Natural killer cell (primary cell): ENCODE results near the gene DTX2. TPM values are rescaled to one million over a fixed set of nuclear protein-coding genes. Genes with fewer than 3 reads are reported as not detected.
A peak's percentile ranks its signal among the peaks of the same experiment; 100 is the strongest.
"Not testable (repeated sequence)": the region's sequence is repeated elsewhere in the genome, so short reads cannot be mapped to it uniquely, and the experiment has no call there.

Experiments
- ATAC-seq, 3 donors: fragments of 150-1000 bp in 2 of 3; fragments of 200-7000 bp in 1 of 3; cut with Tn5 transposase; 1 replicate in 1 of 3; 2 replicates in 2 of 3; pipeline ENCODE4 v1.10.0; 2021; ENCODE audit warnings: mild to moderate bottlenecking in 2 of 3, moderate library complexity in 2 of 3
- DNase-seq, 2 donors: peaks; one replicate each; pipeline versions ENCODE4 v3.0.0 to v3.0.0-alpha.2; 2013 to 2021; ENCODE audit warnings: mixed read lengths in 1 of 2
- H3K27ac ChIP-seq: one replicate; pipeline ENCODE4 v1.5.1; 2013; ENCODE audit warnings: mild to moderate bottlenecking, low read length
- H3K27me3 ChIP-seq: one replicate; pipeline ENCODE4 v1.6.1; 2013; ENCODE audit warnings: low read length; ENCODE audit not compliant: control insufficient read depth, insufficient read depth
- H3K36me3 ChIP-seq: one replicate; pipeline ENCODE4 v1.6.1; 2013; ENCODE audit warnings: low read length; ENCODE audit not compliant: control insufficient read depth, insufficient read depth
- H3K4me1 ChIP-seq: one replicate; pipeline ENCODE4 v1.6.1; 2013; ENCODE audit warnings: low read length; ENCODE audit not compliant: control insufficient read depth, insufficient read depth
- H3K4me3 ChIP-seq: one replicate; pipeline ENCODE4 v1.5.1; 2013; ENCODE audit warnings: low read length
- H3K9me3 ChIP-seq: one replicate; pipeline ENCODE4 v1.6.1; 2013; ENCODE audit warnings: low read length; ENCODE audit not compliant: control insufficient read depth, insufficient read depth
- H3K27ac Mint-ChIP-seq, 2 donors: one replicate each; pipeline ENCODE4 v1.8.0; 2022; ENCODE audit warnings: mild to moderate bottlenecking in 2 of 2, mixed read lengths in 2 of 2, moderate library complexity in 1 of 2
- H3K27me3 Mint-ChIP-seq, 2 donors: one replicate each; pipeline ENCODE4 v1.8.0; 2022; ENCODE audit warnings: low read depth in 2 of 2, mixed read lengths in 2 of 2
- H3K36me3 Mint-ChIP-seq: one replicate; pipeline ENCODE4 v1.8.0; 2022; ENCODE audit warnings: mixed read lengths
- H3K4me1 Mint-ChIP-seq, 2 donors: one replicate each; pipeline ENCODE4 v1.8.0; 2022; ENCODE audit warnings: mixed read lengths in 2 of 2
- H3K4me3 Mint-ChIP-seq: one replicate; pipeline ENCODE4 v1.8.0; 2022; ENCODE audit warnings: mild to moderate bottlenecking, moderate library complexity, mixed read lengths
- H3K9me3 Mint-ChIP-seq, 2 donors: one replicate each; pipeline ENCODE4 v1.8.0; 2022; ENCODE audit warnings: mixed read lengths in 2 of 2
- WGBS: methylation state at CpG from one replicate; pipeline ENCODE4 v1.1.7; 2013; ENCODE audit warnings: missing lambda C conversion rate; ENCODE audit not compliant: insufficient coverage; 5-methylcytosine and 5-hydroxymethylcytosine counted together
- intact Hi-C: fragments of 100-400 bp; cut with micrococcal nuclease; formaldehyde crosslinking; loops from one replicate; pipeline ENCODE4 v1.14.2; 2022
- total RNA-seq, 4 donors: library from RNA; stranded (reverse); fragments of 120-200 nt in 1 of 4; gene quantifications; one replicate each; pipeline versions ENCODE4 v1.2.3 to v1.2.4, GENCODE V29; 2013 to 2022
- TF ChIP-seq, protein P1 (sequence below): fragments of 200-600 bp; IDR thresholded peaks from one replicate; pipeline ENCODE4 v1.8.0; 2022; ENCODE audit warnings: antibody characterized with exemption

The DTX2 gene
- total RNA-seq = 10 to 100 TPM; 32.3 to 48.3 (median 40.5) TPM
- 11.8 TPM for total RNA-seq (2013)

DNA sequence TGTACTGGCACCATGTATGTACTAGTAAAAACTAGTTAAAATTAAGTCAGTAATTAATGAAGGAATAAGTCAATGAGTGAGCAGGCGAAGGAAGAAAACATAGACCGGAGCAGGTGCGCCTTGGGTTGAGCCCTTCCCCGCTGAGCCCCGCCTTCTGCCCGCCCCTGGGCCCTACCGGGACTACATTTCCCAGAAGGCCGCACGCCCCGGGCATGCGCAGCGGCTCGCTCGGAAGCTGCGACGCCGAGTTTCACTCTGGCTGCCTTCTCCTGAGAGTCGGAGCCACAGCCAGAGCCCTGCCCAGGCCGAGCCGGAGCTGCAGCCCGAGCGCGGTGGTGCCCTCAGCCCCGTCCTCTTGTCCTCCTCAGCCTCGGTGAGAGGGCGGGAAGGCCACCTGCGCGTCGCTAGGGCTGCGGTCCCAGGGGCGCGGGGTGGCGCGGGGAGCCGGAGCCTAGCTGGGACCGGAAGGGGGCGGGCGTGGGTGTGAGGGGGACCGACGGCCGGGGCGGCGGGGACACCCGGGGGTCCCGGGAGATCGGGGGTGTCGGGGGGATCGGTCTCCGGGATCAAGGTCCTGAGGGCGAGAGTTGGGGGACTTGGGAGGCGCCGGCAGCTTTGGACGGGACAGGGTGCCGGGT is at the start of gene DTX2:
Gene DTX2, plus strand, starts transcription at position 246 of the 638 bp plus-strand sequence. CDS start 18,801 bp downstream, outside the sequence.
- H3K4me1 ChIP-seq, H3K27me3 ChIP-seq, H3K9me3 ChIP-seq, H3K36me3 ChIP-seq, H3K27ac ChIP-seq, H3K27me3 Mint-ChIP-seq, H3K9me3 Mint-ChIP-seq, H3K4me1 Mint-ChIP-seq, H3K27ac Mint-ChIP-seq, intact Hi-C loops, H3K36me3 Mint-ChIP-seq: not testable (repeated sequence)
- ATAC-seq (peak; percentile 97 to 98 (median 98)), DNase-seq (peak in 1 of 2 donors; percentile 55)
- peak within 1 kb of the TSS; percentile 27 for H3K4me3 ChIP-seq
- peak within 1 kb of the TSS; percentile 72 for H3K4me3 Mint-ChIP-seq
- no CpG with 5 or more reads among the region's 54 CpGs for WGBS

DNA sequence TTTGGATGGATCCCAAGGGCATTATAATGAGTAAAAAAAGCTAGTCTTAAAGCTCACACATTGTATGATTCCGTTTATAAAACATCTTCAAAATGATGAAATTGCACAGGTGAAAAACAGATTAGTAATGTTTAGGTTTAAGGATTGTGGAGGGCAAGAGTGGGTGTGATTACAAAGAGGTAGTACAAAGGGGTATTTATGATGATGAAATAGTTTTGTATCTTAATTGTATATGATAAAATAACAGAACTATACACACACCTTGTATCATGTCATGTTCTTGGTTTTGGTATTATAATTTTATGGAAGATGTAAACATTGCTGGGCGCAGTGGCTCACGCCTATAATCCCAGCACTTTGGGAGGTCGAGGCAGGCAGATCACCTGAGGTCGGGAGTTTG is 49.3 kb upstream of the DTX2 start:
- Mint-ChIP-seq H3K4me3 (no peak overlapping the region), H3K36me3 (no peaks in the 10 kb centered on the region), H3K9me3 (no peaks in the 10 kb centered on the region), H3K4me1 (no peaks in the 10 kb centered on the region), H3K27ac (no peak overlapping the region), H3K27me3 (peaks cover 0 to 5% of the 10 kb centered on the region in 2 donors)
- H3K27me3 ChIP-seq = no peaks in the 10 kb centered on the region
- H3K9me3 ChIP-seq = no peaks in the 10 kb centered on the region
- no peak for ATAC-seq
- H3K4me1 ChIP-seq = no peaks in the 10 kb centered on the region
- no peaks in the 10 kb centered on the region for H3K36me3 ChIP-seq
- WGBS = 85% methylated on average over 1 of the region's 5 CpGs
- intact Hi-C loops = no loop called here
- no peak for DNase-seq
- H3K27ac ChIP-seq = no peak overlapping the region
- no peak overlapping the region for H3K4me3 ChIP-seq
- TF ChIP-seq, protein P1, sequence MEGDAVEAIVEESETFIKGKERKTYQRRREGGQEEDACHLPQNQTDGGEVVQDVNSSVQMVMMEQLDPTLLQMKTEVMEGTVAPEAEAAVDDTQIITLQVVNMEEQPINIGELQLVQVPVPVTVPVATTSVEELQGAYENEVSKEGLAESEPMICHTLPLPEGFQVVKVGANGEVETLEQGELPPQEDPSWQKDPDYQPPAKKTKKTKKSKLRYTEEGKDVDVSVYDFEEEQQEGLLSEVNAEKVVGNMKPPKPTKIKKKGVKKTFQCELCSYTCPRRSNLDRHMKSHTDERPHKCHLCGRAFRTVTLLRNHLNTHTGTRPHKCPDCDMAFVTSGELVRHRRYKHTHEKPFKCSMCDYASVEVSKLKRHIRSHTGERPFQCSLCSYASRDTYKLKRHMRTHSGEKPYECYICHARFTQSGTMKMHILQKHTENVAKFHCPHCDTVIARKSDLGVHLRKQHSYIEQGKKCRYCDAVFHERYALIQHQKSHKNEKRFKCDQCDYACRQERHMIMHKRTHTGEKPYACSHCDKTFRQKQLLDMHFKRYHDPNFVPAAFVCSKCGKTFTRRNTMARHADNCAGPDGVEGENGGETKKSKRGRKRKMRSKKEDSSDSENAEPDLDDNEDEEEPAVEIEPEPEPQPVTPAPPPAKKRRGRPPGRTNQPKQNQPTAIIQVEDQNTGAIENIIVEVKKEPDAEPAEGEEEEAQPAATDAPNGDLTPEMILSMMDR = no peak

DNA sequence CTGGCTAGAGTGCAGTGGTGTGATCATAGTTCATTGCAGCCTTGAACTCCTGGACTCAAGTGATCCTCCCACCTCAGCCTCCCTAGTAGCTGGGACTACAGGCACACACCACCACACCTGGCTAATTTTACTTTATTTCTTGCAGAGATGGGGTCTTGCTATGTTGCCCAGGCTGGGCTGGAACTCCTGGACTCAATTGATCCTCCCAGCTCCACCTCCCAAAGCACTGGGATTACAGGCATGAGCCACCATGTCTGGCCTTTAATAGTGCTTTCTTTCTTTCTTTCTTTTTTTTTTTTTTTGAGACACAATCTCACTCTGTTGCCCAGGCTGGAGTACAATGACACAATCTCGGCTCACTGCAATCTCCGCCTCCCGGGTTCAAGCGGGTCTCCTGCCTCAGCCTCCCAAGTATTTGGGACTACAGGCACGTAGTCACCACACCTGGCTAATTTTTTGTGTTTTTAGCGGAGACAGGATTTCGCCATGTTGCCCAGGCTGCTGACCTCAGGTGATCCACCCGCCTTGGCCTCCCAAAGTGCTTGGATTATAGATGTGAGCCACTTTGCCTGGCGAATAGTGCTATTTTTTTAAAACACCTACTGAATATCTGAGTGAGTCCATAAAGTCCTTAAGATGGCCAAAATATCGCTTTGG is 43.7 kb upstream of the DTX2 start:
- not testable (repeated sequence) for ATAC-seq

DNA sequence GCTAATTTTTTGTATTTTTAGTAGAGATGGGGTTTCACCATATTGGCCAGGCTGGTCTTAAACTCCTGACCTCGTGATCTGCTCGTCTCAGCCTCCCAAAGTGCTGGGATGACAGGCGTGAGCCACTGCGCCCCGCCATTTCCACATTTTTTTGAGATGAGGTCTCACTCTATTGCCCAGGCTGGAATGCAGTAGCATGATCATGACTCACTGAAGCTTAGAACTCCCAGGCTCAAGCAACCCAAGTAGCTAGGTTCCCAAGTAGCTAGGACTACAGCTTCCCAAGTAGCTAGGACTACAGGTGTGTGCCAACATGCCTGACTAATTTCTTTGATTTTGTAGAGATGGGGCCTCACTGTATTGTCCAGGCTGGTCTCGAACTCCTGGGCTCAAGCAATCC is 40.4 kb upstream of the DTX2 start:
- H3K4me3 Mint-ChIP-seq, DNase-seq, H3K27ac Mint-ChIP-seq, intact Hi-C loops, H3K27ac ChIP-seq, H3K36me3 Mint-ChIP-seq, H3K36me3 ChIP-seq, ATAC-seq, H3K27me3 ChIP-seq, H3K4me3 ChIP-seq, H3K9me3 ChIP-seq, H3K9me3 Mint-ChIP-seq, H3K4me1 Mint-ChIP-seq: not testable (repeated sequence)
- H3K4me1 ChIP-seq = peaks cover 11% of the 10 kb centered on the region
- 94% methylated on average over 5 of the region's 6 CpGs for WGBS
- H3K27me3 Mint-ChIP-seq = peaks cover 4 to 14% of the 10 kb centered on the region in 2 donors

More for the DNA sequence above, 43.7 kb upstream of the DTX2 start:
- H3K4me3 Mint-ChIP-seq, DNase-seq, H3K4me1 ChIP-seq, intact Hi-C loops, H3K27ac ChIP-seq, H3K9me3 Mint-ChIP-seq, H3K4me3 ChIP-seq, H3K27ac Mint-ChIP-seq, H3K36me3 ChIP-seq, H3K36me3 Mint-ChIP-seq, H3K27me3 ChIP-seq, H3K9me3 ChIP-seq, H3K4me1 Mint-ChIP-seq: not testable (repeated sequence)
- peaks cover 4 to 14% of the 10 kb centered on the region in 2 donors for H3K27me3 Mint-ChIP-seq
- WGBS = 92% methylated on average over 10 of the region's 10 CpGs
